HepG2 (cell line): ENCODE measurements around the gene POLR3K. TPM values are rescaled to one million over a fixed set of nuclear protein-coding genes. Genes with fewer than 3 reads are reported as not detected.
A peak's percentile ranks its signal among the peaks of the same experiment; 100 is the strongest.

Source experiments
- CHD2 ChIP-seq: IDR thresholded peaks from 2 replicates; pipeline ENCODE4 v1.6.1; 2011; ENCODE audit warnings: low read depth, low read length, improper control_type of control experiment
- ERF ChIP-seq: IDR thresholded peaks from 2 replicates; pipeline ENCODE4 v1.6.1; 2018; ENCODE audit warnings: missing biosample characterization, missing genetic modification reagents
- MED13 ChIP-seq: sonication (generic); formaldehyde crosslinking; IDR thresholded peaks from 2 replicates; pipeline ENCODE4 v1.5.0; 2020; ENCODE audit warnings: missing genetic modification reagents
- NR1H2 ChIP-seq: sonication (generic); formaldehyde crosslinking; IDR thresholded peaks from 2 replicates; pipeline ENCODE4 v1.8.1; 2022; ENCODE audit warnings: low read depth, missing genetic modification reagents, borderline replicate concordance
- SNAPC2 ChIP-seq: sonication (generic); formaldehyde crosslinking; IDR thresholded peaks from 2 replicates; pipeline ENCODE4 v1.8.1; 2022; ENCODE audit warnings: mild to moderate bottlenecking, missing genetic modification reagents
- SSRP1 ChIP-seq: IDR thresholded peaks from 2 replicates; pipeline ENCODE4 v1.6.1; 2016; ENCODE audit warnings: control low read depth
- TCF7 ChIP-seq: sonication (generic); IDR thresholded peaks from 2 replicates; pipeline ENCODE4 v1.6.1; 2016; ENCODE audit warnings: antibody characterized with exemption, low read depth
- ZBTB7B ChIP-seq: sonication (generic); formaldehyde crosslinking; IDR thresholded peaks from 2 replicates; pipeline ENCODE4 v1.4.0; 2020; ENCODE audit warnings: missing genetic modification reagents
- ZBTB8A ChIP-seq: sonication (generic); formaldehyde crosslinking; IDR thresholded peaks from 2 replicates; pipeline ENCODE4 v1.4.0; 2020; ENCODE audit warnings: mild to moderate bottlenecking, low read depth, missing genetic modification reagents, borderline replicate concordance
- ZNF484 ChIP-seq: sonication (generic); formaldehyde crosslinking; IDR thresholded peaks from 2 replicates; pipeline ENCODE4 v1.5.1; 2020; ENCODE audit warnings: mild to moderate bottlenecking, low read depth, missing genetic modification reagents, borderline replicate concordance
- ZSCAN20 ChIP-seq: sonication (generic); formaldehyde crosslinking; IDR thresholded peaks from 2 replicates; pipeline ENCODE4 v1.4.0; 2020; ENCODE audit warnings: missing genetic modification reagents, mild to moderate bottlenecking, borderline replicate concordance
- polyA plus RNA-seq, 8 experiments: library from polyadenylated mRNA; depleted of rRNA in 3 of 8; stranded (reverse) in 7 of 8; unstranded in 1 of 8; fragments of >200 nt; fragmentation: Illumina TruSeq in 4 of 8; extraction: Trizol in 4 of 8; gene quantifications; 2 replicates each; pipeline versions ENCODE4 v1.2.1 to v1.2.3, GENCODE V29; 2011 to 2016; ENCODE audit warnings: low read depth in 4 of 8, missing spikeins in 1 of 8, mixed read lengths in 1 of 8; ENCODE audit not compliant: insufficient read depth in 1 of 8
- total RNA-seq, 5 experiments: library from RNA; depleted of rRNA; stranded (reverse); fragments of >200 nt; fragmentation: Illumina TruSeq; extraction: Trizol; gene quantifications; 2 replicates each; pipeline ENCODE4 v1.2.3, GENCODE V29; 2016; ENCODE audit warnings: low read depth in 1 of 5
- TF ChIP-seq, protein P1 (sequence below): sonication (generic); formaldehyde crosslinking; IDR thresholded peaks from 2 replicates; pipeline ENCODE4 v1.5.0; 2020; ENCODE audit warnings: missing genetic modification reagents
- TF ChIP-seq, protein P2 (sequence below): sonication (generic); formaldehyde crosslinking; IDR thresholded peaks from 2 replicates; pipeline ENCODE4 v1.8.1; 2023; ENCODE audit warnings: mild to moderate bottlenecking, inconsistent platforms, moderate library complexity, missing genetic modification reagents, borderline replicate concordance
- TF ChIP-seq, protein P3 (sequence below): sonication (generic); formaldehyde crosslinking; IDR thresholded peaks from 2 replicates; pipeline ENCODE4 v1.5.0; 2020; ENCODE audit warnings: mild to moderate bottlenecking, low read depth, missing genetic modification reagents, borderline replicate concordance
- TF ChIP-seq, protein P4 (sequence below): IDR thresholded peaks from 2 replicates; pipeline ENCODE4 v1.6.1; 2016; ENCODE audit warnings: low read depth, borderline replicate concordance
- TF ChIP-seq, protein P5 (sequence below): sonication (generic); formaldehyde crosslinking; IDR thresholded peaks from 2 replicates; pipeline ENCODE4 v1.4.0; 2020; ENCODE audit warnings: missing genetic modification reagents
- TF ChIP-seq, protein P6 (sequence below): sonication (generic); formaldehyde crosslinking; IDR thresholded peaks from 2 replicates; pipeline ENCODE4 v1.8.0; 2022; ENCODE audit warnings: mild to moderate bottlenecking, missing genetic modification reagents, moderate library complexity

The POLR3K gene
- total and polyA plus RNA-seq, 2 of the 13 experiments (the other 11 are each of a cell fraction or from before 2014, with no cell fraction given), result 14.8 to 18.8 TPM

DNA sequence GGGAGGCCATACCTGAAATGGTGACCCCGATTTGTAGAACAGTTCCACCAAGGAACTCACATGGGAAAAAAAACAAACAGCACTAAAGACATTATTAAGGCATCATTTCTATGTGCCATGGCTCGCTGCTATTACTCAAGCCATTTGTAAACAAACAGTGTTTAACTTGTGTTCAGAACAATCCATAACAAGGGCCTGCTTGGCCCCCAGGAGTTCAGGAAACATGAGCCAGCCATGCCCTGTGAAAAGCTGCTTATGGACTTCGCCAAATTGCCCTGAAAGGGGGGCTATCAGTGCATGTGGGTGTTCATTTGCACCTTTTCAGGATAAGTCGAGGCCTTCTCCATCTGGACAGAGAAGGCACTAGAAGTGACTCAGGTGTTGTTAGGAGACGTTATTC lies 8.0 kb downstream of the POLR3K start (continued):
- TF ChIP-seq MED13 (CRISPR knock-in tag), result no peak
- TF ChIP-seq, protein P1, sequence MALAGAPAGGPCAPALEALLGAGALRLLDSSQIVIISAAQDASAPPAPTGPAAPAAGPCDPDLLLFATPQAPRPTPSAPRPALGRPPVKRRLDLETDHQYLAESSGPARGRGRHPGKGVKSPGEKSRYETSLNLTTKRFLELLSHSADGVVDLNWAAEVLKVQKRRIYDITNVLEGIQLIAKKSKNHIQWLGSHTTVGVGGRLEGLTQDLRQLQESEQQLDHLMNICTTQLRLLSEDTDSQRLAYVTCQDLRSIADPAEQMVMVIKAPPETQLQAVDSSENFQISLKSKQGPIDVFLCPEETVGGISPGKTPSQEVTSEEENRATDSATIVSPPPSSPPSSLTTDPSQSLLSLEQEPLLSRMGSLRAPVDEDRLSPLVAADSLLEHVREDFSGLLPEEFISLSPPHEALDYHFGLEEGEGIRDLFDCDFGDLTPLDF (CRISPR knock-in tag), result no peak
- no peak for TF ChIP-seq ZSCAN20 (CRISPR knock-in tag)
- no peak for TF ChIP-seq SSRP1 (CRISPR knock-in tag)
- TF ChIP-seq, protein P2, sequence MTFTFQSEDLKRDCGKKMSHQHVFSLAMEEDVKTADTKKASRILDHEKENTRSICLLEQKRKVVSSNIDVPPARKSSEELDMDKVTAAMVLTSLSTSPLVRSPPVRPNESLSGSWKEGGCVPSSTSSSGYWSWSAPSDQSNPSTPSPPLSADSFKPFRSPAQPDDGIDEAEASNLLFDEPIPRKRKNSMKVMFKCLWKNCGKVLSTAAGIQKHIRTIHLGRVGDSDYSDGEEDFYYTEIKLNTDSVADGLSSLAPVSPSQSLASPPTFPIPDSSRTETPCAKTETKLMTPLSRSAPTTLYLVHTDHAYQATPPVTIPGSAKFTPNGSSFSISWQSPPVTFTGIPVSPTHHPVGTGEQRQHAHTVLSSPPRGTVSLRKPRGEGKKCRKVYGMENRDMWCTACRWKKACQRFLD (CRISPR knock-in tag), result no peak
- TF ChIP-seq, protein P3, sequence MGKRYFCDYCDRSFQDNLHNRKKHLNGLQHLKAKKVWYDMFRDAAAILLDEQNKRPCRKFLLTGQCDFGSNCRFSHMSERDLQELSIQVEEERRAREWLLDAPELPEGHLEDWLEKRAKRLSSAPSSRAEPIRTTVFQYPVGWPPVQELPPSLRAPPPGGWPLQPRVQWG (CRISPR knock-in tag), result no peak
- no peak for TF ChIP-seq NR1H2 (CRISPR knock-in tag)
- TF ChIP-seq TCF7, result no peak
- no peak for TF ChIP-seq ZBTB8A
- peak; percentile 53; the same call in 1 of the 2 replicates for TF ChIP-seq ZBTB7B (CRISPR knock-in tag)
- no peak for TF ChIP-seq SNAPC2 (CRISPR knock-in tag)
- no peak for TF ChIP-seq ZNF484
- TF ChIP-seq, protein P4, sequence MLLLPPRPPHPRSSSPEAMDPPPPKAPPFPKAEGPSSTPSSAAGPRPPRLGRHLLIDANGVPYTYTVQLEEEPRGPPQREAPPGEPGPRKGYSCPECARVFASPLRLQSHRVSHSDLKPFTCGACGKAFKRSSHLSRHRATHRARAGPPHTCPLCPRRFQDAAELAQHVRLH (CRISPR knock-in tag), result 0 out of 2 replicates have a peak, but pooled peaks have one; percentile 50
- TF ChIP-seq, protein P5, sequence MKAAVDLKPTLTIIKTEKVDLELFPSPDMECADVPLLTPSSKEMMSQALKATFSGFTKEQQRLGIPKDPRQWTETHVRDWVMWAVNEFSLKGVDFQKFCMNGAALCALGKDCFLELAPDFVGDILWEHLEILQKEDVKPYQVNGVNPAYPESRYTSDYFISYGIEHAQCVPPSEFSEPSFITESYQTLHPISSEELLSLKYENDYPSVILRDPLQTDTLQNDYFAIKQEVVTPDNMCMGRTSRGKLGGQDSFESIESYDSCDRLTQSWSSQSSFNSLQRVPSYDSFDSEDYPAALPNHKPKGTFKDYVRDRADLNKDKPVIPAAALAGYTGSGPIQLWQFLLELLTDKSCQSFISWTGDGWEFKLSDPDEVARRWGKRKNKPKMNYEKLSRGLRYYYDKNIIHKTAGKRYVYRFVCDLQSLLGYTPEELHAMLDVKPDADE (CRISPR knock-in tag), result no peak
- no peak for TF ChIP-seq CHD2
- TF ChIP-seq, protein P6, sequence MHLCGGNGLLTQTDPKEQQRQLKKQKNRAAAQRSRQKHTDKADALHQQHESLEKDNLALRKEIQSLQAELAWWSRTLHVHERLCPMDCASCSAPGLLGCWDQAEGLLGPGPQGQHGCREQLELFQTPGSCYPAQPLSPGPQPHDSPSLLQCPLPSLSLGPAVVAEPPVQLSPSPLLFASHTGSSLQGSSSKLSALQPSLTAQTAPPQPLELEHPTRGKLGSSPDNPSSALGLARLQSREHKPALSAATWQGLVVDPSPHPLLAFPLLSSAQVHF, result no peak
- peak; percentile 58; the same call in 1 of the 2 replicates for TF ChIP-seq ERF (CRISPR knock-in tag)
